ENCODE data around the gene C4orf54.

The C4orf54 gene

DNA sequence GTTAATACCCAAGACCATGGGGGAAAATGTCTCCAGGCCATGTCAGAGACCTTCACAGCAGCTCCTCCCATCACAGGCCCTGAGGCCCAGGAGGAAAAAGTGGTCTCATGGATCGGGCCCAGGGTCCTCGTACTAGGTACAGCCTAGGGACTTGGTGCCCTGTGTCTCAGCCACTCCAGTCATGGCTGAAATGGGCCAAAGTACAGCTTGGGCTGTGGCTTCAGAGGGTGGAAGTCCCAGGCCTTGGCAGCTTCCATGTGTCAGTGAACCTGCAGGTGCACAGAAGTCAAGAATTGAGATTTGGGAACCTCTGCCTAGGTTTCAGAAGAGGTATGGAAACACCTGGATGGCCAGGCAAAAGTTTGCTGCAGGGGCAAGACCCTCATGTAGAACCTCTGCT lies 27.6 kb upstream of the C4orf54 start:
- no peak overlapping the region for H3K4me3 ChIP-seq (ENCODE audit: low read depth, low read length)
- TF ChIP-seq, protein P1, sequence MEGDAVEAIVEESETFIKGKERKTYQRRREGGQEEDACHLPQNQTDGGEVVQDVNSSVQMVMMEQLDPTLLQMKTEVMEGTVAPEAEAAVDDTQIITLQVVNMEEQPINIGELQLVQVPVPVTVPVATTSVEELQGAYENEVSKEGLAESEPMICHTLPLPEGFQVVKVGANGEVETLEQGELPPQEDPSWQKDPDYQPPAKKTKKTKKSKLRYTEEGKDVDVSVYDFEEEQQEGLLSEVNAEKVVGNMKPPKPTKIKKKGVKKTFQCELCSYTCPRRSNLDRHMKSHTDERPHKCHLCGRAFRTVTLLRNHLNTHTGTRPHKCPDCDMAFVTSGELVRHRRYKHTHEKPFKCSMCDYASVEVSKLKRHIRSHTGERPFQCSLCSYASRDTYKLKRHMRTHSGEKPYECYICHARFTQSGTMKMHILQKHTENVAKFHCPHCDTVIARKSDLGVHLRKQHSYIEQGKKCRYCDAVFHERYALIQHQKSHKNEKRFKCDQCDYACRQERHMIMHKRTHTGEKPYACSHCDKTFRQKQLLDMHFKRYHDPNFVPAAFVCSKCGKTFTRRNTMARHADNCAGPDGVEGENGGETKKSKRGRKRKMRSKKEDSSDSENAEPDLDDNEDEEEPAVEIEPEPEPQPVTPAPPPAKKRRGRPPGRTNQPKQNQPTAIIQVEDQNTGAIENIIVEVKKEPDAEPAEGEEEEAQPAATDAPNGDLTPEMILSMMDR (IDR thresholded peaks at IDR 0.05; ENCODE audit: low read depth, low read length), result no peak

- no peak overlapping the region for H3K4me3 ChIP-seq (ENCODE audit: low read depth, low read length)
- TF ChIP-seq, protein P1 (IDR thresholded peaks at IDR 0.05; ENCODE audit: low read depth, low read length), result no peak
Observed at GRCh38 chr4:99683895-99684294, 26.3 kb upstream of the C4orf54 start.

- H3K4me3 ChIP-seq (ENCODE audit: low read depth, low read length), result no peak overlapping the region
- TF ChIP-seq, protein P1 (IDR thresholded peaks at IDR 0.05; ENCODE audit: low read depth, low read length), result no peak
Observed at GRCh38 chr4:99679976-99680375, 22.3 kb upstream of the C4orf54 start.

DNA sequence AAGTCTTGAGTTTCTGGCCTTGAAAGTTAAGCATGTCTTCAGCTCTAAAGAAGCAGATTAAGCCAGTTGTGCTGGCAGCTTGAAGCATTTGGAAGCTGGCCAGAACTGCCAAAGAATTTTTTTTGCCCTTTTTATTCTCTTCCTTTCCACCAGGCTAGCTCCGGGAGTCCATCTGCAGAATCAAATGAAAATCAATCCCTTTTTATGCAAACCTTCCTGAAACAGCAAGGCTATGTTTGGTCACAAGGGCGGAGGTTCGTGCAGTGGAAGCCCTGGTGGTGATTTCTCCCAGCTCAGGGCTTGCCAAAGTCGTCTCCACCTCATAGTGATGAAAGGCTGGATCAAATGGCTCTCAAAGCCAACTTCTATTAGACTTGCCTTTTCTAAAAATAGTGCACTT lies 21.6 kb upstream of the C4orf54 start:
- TF ChIP-seq, protein P1 (IDR thresholded peaks at IDR 0.05; ENCODE audit: low read depth, low read length), result no peak
- H3K4me3 ChIP-seq (ENCODE audit: low read depth, low read length), result no peak overlapping the region

DNA sequence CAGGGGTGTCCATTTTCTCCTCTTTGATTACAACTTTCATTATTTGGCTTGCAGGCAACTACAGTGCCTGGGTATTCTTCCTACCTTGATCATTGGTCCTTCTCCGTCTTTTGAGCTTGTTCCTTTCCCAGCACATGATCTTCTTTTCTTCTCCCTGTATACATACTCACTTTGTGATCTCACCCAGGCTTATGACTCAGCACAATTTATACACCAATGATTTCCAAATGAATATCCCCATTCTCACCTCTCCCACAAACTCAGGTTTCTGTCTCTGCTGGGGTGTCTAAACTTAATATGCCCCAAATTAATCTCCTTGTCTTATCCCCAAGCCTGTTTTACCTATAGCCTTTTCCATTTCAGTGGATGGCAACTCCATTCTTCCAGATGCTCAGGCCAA lies 19.5 kb upstream of the C4orf54 start:
- no peak overlapping the region for H3K4me3 ChIP-seq (ENCODE audit: low read depth, low read length)
- TF ChIP-seq, protein P1 (IDR thresholded peaks at IDR 0.05; ENCODE audit: low read depth, low read length), result no peak

DNA sequence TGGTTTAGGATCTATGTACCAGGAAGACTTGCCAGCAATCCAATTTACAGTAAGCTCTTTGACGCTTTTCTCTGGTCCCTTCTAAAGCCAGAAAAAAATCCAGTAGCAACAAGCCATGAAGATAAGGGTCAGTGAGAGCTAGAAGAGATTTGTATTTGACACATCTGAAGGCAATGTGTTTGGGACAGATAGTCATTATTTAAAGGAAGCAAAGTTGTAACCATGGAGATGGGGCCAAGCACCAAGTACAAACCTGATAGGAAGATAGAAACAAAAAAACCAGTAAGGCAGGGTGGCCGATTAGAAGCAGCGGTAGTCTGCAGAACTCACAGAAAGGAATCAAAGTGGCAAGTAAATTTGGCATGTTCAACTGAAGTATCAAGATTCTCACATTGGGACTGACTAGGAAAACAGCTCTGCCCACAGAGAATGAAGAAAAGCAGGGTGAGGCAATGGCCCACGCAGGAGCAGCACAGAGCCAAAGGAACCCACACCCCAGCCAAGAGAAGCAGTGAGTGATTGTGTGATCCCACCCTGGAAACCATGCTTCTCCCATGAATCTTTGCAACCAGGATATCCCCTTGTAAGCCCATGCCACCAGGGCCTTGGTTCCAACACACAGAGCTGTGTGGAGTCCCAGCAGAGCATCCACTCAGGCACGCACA lies 12.9 kb upstream of the C4orf54 start:
- TF ChIP-seq, protein P1 (IDR thresholded peaks at IDR 0.05; ENCODE audit: low read depth, low read length), result no peak
- no peak overlapping the region for H3K4me3 ChIP-seq (ENCODE audit: low read depth, low read length)

DNA sequence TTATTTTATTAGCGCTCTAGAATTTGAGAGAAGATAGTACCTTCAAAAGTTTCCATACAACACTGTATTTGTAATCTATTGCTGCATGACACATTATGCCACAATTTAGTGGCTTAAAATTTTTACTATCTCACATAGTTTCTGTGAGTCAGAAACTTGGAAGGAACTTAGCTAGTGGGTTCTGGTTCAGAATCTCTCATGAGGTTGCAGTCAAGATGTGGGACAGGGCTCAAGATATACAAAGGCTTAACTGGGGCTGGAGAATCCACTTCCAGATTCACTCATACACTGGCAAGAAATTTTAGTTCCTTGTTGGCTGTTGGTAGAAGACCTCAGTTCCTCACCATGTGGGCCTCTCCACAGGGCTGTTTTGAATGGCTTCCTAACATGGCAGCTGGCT lies 11.5 kb upstream of the C4orf54 start:
- no peak overlapping the region for H3K4me3 ChIP-seq (ENCODE audit: low read depth, low read length)
- TF ChIP-seq, protein P1 (IDR thresholded peaks at IDR 0.05; ENCODE audit: low read depth, low read length), result no peak
